ENCODE results near the gene GCFC2.

DNA sequence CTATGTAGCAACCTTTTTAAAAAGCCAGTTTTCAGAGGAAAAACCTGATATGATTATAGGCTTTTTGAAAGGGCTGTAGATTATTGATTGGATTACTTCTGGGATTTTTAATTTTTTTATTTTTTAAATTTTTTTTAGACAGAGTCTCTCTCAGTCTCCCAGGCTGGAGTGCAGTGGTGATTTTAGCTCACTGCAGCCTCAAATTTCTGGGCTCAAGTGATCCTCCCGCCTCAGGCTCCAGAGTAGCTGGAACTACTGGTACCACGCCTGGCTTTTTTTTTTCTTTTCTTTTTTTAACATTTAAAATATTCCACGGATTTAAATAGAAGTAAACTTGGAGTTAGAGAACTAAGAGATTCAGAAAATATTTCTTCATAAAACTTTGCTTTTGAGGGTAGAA, 62.9 kb downstream of the GCFC2 start:
- TF ChIP-seq ELF4 (IDR thresholded peaks at IDR 0.05) (no peak), TARDBP (IDR thresholded peaks at IDR 0.05) (no peak), FOXM1 (IDR thresholded peaks at IDR 0.05; ENCODE audit: borderline replicate concordance) (no peak), LEF1 (IDR thresholded peaks at IDR 0.05; ENCODE audit: borderline replicate concordance) (no peak), SP1 (IDR thresholded peaks at IDR 0.05) (no peak), FOXK2 (IDR thresholded peaks at IDR 0.05) (no peak)
